Esophagus squamous epithelium (tissue), 5 donors: ENCODE measurements around the gene BANF2. TPM values are rescaled to one million over a fixed set of nuclear protein-coding genes. Genes with fewer than 3 reads are reported as not detected.
"Not testable (repeated sequence)": the region's sequence is repeated elsewhere in the genome, so short reads cannot be mapped to it uniquely, and the experiment has no call there.

Source experiments
- DNase-seq: peaks from one replicate; lab custom pipeline; 2025; lab: John Stamatoyannopoulos, UW
- H3K27ac ChIP-seq, 4 donors: fragments of 200-600 bp; sonication (generic); one replicate each; pipeline ENCODE4 v1.5.1; 2016 to 2019; ENCODE audit warnings: mild to moderate bottlenecking in 1 of 4
- H3K27me3 ChIP-seq, 4 donors: fragments of 200-600 bp; sonication (generic); 1 replicate in 3 of 4; 2 replicates in 1 of 4; pipeline versions ENCODE4 v1.5.1 to v1.6.0; 2017 to 2021; ENCODE audit warnings: antibody characterized with exemption in 1 of 4
- H3K36me3 ChIP-seq, 3 donors: fragments of 200-600 bp; sonication (generic); one replicate each; pipeline ENCODE4 v1.5.1; 2016 to 2019
- H3K4me1 ChIP-seq, 3 donors: fragments of 200-600 bp; sonication (generic); one replicate each; pipeline ENCODE4 v1.5.1; 2017 to 2019
- H3K4me3 ChIP-seq, 4 donors: fragments of 200-600 bp; sonication (generic); 1 replicate in 3 of 4; 2 replicates in 1 of 4; pipeline ENCODE4 v1.5.1; 2016 to 2019; ENCODE audit warnings: mild to moderate bottlenecking in 2 of 4, moderate library complexity in 1 of 4
- H3K9me3 ChIP-seq, 3 donors: fragments of 200-600 bp; sonication (generic); one replicate each; pipeline ENCODE4 v1.5.1; 2016 to 2019
- POLR2A ChIP-seq, 4 donors: fragments of 450-650 bp; IDR thresholded peaks; one replicate each; pipeline ENCODE4 v1.6.1; 2017; ENCODE audit warnings: antibody characterized with exemption in 4 of 4, mild to moderate bottlenecking in 4 of 4, moderate library complexity in 3 of 4
- WGBS, 2 donors: methylation state at CpG; one replicate each; pipeline ENCODE4 v1.1.5; 2018; 5-methylcytosine and 5-hydroxymethylcytosine counted together
- intact Hi-C: fragments of 100-400 bp; cut with DNase I; formaldehyde crosslinking; loops from one replicate; pipeline ENCODE4 v1.15.0; 2022
- total RNA-seq, 4 donors: library from RNA; depleted of rRNA; stranded (reverse); fragments of >200 nt; gene quantifications; one replicate each; pipeline ENCODE4 v1.1.0, GENCODE V29; 2016
- TF ChIP-seq, protein P1 (sequence below), 6 experiments: fragments of 450-650 bp in 4 of 6; fragments of 200-600 bp in 2 of 6; sonication (generic) in 2 of 6; IDR thresholded peaks; one replicate each; pipeline ENCODE4 v1.5.1; 2016 to 2019; ENCODE audit warnings: antibody characterized with exemption in 6 of 6, mild to moderate bottlenecking in 4 of 6, moderate library complexity in 4 of 6
- donor health status: DM: yes; HTN: yes; CAD: no.

Gene BANF2
- total RNA-seq, 4 donors from 2014 or later: not detected

GRCh38 chr20:17768271-17768670 lies 68.5 kb downstream of the BANF2 start:
- Histone ChIP-seq H3K4me3 (no peak overlapping the region), H3K27me3 (no peaks in the 10 kb centered on the region), H3K36me3 (no peaks in the 10 kb centered on the region), H3K4me1 (no peaks in the 10 kb centered on the region), H3K27ac (no peak overlapping the region), H3K9me3 (no peaks in the 10 kb centered on the region)
- no peak for DNase-seq
- intact Hi-C loops: no loop called here
- WGBS, 2 donors: 75% methylated on average over 2 of the region's 2 CpGs
- no peak for TF ChIP-seq POLR2A (IDR thresholded peaks at IDR 0.05)
- TF ChIP-seq, protein P1, sequence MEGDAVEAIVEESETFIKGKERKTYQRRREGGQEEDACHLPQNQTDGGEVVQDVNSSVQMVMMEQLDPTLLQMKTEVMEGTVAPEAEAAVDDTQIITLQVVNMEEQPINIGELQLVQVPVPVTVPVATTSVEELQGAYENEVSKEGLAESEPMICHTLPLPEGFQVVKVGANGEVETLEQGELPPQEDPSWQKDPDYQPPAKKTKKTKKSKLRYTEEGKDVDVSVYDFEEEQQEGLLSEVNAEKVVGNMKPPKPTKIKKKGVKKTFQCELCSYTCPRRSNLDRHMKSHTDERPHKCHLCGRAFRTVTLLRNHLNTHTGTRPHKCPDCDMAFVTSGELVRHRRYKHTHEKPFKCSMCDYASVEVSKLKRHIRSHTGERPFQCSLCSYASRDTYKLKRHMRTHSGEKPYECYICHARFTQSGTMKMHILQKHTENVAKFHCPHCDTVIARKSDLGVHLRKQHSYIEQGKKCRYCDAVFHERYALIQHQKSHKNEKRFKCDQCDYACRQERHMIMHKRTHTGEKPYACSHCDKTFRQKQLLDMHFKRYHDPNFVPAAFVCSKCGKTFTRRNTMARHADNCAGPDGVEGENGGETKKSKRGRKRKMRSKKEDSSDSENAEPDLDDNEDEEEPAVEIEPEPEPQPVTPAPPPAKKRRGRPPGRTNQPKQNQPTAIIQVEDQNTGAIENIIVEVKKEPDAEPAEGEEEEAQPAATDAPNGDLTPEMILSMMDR (IDR thresholded peaks at IDR 0.05): no peak

GRCh38 chr20:17769716-17770115 lies 70.0 kb downstream of the BANF2 start:
- H3K27ac ChIP-seq, H3K4me3 ChIP-seq, H3K4me1 ChIP-seq, H3K36me3 ChIP-seq, H3K27me3 ChIP-seq, DNase-seq, H3K9me3 ChIP-seq, intact Hi-C loops: not testable (repeated sequence)
- WGBS, 2 donors: 93 to 94% methylated on average over 8 of the region's 8 CpGs

DNA sequence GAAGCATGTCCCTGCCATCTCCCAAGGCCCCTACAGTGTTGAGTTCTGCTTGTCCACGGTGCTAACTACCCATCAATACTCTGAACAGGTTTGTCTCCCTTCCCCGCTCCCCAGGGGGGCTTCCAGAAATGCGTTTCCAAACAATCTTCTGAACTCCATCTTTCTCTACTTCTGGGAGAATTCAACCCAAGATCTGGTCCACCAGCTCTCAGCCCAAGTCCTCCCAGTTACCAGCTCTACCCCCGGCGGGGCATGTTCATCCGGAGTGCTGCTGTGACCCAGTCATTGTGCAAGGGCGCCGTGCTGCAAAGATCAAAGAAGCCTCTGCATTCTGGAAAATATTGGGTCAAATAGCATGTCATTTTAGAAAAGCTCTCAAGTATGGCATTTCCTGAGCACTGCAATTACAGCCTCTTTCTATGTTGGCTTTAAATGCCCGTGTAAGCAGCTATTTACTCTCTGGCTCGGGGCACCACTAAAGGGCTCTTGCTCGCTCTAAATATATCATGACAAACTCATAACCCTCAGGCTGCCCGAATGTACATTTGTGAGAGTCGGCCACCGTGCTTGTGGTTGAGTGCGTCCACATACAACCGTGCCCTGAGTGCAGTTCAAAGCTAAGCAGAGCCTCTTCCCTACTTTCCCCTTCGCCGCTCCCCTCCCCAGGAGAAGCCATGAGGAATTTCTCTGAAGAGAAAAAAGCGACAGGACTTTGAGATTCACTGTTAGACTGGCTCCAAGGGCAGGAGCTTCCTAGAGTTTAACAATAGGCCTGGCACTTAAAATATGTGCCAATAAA lies 71.6 kb downstream of the BANF2 start:
- intact Hi-C loops: no loop called here
- no peaks in the 10 kb centered on the region for H3K9me3 ChIP-seq
- no peaks in the 10 kb centered on the region for H3K4me1 ChIP-seq
- no peaks in the 10 kb centered on the region for H3K36me3 ChIP-seq
- no peak for TF ChIP-seq POLR2A (IDR thresholded peaks at IDR 0.05)
- TF ChIP-seq, protein P1 (IDR thresholded peaks at IDR 0.05): no peak
- WGBS, 2 donors: 73 to 81% methylated on average over 17 to 18 of the region's 19 CpGs
- H3K27ac ChIP-seq: no peak overlapping the region
- H3K27me3 ChIP-seq: no peaks in the 10 kb centered on the region
- no peak for DNase-seq
- no peak overlapping the region for H3K4me3 ChIP-seq

DNA sequence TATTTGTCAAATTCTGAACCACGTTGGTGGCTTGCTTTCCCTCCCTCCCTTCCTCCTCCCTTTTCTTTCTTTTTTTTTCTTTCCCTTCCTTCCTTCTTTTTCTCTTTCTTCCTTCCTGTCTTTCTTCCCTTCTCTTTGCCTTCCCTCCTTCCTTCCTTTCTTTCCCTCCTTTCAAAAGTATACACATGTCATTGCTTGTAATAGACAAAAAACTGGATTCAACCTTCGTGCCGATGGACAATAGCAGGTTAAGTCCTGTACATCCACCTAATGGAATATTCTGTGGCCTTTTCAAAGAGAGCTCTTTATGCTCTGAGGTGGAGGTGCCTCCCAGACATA lies 72.2 kb downstream of the BANF2 start:
- no peaks in the 10 kb centered on the region for H3K9me3 ChIP-seq
- no peak overlapping the region for H3K4me3 ChIP-seq
- H3K36me3 ChIP-seq: no peaks in the 10 kb centered on the region
- no peak for TF ChIP-seq POLR2A (IDR thresholded peaks at IDR 0.05)
- TF ChIP-seq, protein P1 (IDR thresholded peaks at IDR 0.05): no peak
- no peaks in the 10 kb centered on the region for H3K27me3 ChIP-seq
- no peaks in the 10 kb centered on the region for H3K4me1 ChIP-seq
- DNase-seq: no peak
- intact Hi-C loops: no loop called here
- WGBS, 2 donors: 29 to 31% methylated on average over 3 of the region's 3 CpGs
- no peak overlapping the region for H3K27ac ChIP-seq

DNA sequence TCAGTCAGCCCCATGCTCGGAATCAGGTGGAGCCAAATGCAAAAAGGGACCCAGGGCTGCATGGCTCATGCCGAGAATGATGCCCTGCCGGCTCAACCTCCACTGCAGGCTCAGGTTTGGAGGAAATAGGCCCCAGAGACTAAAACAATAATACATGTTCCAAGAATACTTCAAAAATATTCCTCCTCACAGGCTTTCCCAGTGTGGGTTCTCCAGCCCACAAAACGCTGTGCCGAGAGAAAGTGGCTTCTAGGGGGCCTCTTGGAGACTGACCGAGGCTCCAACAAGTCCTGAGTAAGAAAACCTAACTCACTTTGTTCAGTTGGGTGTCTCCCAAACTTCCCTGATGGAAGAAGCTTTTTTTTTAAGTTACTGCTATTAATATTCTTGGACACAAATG lies 73.9 kb downstream of the BANF2 start:
- intact Hi-C loops: no loop called here
- Histone ChIP-seq H3K4me1 (no peaks in the 10 kb centered on the region), H3K27me3 (no peaks in the 10 kb centered on the region), H3K27ac (no peak overlapping the region), H3K4me3 (no peak overlapping the region), H3K36me3 (no peaks in the 10 kb centered on the region), H3K9me3 (no peaks in the 10 kb centered on the region)
- 93 to 94% methylated on average over 3 to 6 of the region's 6 CpGs for WGBS, 2 donors
- TF ChIP-seq, protein P1 (IDR thresholded peaks at IDR 0.05): no peak
- no peak for TF ChIP-seq POLR2A (IDR thresholded peaks at IDR 0.05)
- DNase-seq: no peak
